HL-60 (cell line): Measurements from ENCODE around the gene LAMA3.

Source experiments
- POLR2AphosphoS5 ChIP-seq: IDR thresholded peaks from 2 replicates; pipeline ENCODE4 v1.6.1; 2012; ENCODE audit warnings: low read depth
- TF ChIP-seq, protein P1 (sequence below): IDR thresholded peaks from one replicate; pipeline ENCODE4 v1.5.1; 2011; ENCODE audit warnings: low read length, control low read depth, inconsistent platforms; ENCODE audit not compliant: insufficient read depth

DNA sequence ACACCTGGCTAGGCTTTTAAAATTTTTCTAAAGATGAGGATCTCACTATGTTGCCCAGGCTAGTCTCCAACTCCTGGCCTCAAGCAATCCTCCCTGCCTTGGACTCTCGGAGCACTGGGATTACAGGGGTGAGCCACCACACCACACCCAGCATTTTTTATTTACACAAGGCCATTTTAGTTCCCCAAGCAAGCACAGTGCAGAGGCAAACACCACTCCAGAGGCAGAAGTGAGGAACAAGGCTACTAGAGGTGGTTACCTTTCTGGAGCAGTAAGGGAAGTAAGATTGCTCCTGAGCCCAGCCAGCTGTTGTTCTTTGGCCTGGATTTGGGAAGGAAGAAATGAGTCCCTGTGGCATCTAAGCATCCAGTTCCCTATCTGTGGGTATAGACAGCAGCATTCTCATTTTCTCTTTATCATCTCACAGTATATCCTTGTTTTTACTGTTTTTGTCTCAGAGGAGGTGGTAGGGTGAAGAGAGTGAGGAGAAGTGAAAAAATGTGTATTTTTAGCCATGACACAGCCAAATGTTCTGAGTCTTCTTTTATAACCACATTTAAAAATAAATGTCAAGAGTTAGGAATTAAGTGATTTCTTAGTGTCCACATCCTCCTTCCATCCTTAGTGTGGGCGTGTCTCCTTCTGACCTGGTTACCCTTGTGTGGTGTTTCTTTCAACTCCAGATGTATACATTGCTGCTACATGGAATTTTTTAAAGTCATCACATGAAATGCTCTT lies 314.8 kb downstream of the LAMA3 start:
- TF ChIP-seq, protein P1, sequence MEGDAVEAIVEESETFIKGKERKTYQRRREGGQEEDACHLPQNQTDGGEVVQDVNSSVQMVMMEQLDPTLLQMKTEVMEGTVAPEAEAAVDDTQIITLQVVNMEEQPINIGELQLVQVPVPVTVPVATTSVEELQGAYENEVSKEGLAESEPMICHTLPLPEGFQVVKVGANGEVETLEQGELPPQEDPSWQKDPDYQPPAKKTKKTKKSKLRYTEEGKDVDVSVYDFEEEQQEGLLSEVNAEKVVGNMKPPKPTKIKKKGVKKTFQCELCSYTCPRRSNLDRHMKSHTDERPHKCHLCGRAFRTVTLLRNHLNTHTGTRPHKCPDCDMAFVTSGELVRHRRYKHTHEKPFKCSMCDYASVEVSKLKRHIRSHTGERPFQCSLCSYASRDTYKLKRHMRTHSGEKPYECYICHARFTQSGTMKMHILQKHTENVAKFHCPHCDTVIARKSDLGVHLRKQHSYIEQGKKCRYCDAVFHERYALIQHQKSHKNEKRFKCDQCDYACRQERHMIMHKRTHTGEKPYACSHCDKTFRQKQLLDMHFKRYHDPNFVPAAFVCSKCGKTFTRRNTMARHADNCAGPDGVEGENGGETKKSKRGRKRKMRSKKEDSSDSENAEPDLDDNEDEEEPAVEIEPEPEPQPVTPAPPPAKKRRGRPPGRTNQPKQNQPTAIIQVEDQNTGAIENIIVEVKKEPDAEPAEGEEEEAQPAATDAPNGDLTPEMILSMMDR: no peak
- TF ChIP-seq POLR2AphosphoS5: no peak
